Inflammatory macrophage (primary cell): ENCODE data around the gene INHBB.
A peak's percentile ranks its signal among the peaks of the same experiment; 100 is the strongest.

Experiments used
- DNase-seq, 2 donors: peaks; one replicate each; pipeline ENCODE4 v3.0.0-alpha.2; 2020 to 2022

Gene INHBB

DNA sequence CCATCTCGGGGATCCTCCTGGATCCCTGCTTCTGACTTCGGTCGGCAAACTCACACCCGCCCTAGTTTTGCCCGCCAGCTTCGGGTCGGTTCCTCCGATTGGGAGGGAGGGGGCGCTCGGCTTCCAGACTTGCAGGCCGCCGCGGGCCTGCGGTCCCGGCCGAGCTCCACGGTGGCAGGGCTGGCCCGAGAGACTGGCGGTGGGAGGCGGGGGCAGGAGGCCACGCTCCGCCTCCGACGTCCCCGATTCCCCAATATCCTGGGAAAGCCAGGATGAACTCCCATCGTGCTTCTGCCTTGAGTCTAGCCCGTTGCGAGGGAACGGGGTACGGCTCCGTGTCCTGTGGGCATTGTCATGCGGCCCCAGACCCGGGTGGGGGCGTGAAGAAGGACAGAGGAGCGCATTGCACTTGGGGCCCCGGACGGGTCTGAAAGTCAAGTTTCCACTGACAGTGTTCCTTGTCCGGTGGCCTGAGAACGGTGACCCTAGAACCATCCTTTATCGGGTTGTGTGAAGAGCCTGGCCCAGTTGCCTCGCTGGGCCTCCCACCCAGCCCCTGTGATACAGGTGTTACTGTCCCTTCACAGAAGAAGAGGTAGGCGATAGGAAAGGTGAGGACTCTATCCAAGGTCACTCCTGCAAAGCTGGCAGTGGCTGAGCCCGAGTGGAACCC lies 2.4 kb upstream of the INHBB start:
- peak; percentile 25 to 54 for DNase-seq

DNA sequence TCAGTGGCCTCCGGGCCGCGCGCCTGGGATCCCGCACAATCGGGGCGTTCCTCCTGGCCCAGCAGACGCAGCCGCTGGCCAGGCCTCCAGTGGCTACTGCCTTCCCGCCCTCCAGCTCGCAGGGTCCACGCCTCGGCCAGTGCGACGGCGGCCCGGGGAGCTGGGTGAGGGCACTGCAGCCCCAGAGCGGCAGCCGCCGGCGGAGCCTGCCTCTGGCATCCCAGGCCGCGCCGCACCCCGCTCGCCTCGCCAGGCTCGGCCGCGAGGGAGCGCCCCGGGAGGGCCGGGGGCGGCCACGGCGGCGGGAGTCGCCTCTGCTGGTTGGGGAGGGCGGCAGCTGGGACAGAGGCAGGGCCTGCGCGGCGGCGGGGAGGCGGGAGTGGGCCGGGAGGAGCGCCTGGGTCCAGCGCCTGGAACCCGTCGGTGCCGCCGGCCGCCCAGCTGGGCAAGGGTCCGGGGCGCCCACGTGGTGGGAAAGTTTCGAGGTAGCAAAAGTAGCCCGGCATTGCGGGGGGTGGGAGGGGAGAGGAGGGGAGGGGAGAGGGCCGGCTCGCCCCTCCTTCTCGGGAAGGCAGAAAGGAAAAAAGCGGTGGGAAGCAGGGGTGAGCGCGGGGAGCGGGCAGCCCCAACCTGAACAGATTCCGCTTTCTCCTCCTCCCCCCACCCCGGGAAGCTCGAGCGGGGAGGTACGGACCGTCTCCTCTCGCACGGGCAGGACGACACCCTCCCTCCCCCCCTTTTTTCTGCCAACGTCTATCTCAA lies 1.5 kb upstream of the INHBB start:
- DNase-seq = no peak

DNA sequence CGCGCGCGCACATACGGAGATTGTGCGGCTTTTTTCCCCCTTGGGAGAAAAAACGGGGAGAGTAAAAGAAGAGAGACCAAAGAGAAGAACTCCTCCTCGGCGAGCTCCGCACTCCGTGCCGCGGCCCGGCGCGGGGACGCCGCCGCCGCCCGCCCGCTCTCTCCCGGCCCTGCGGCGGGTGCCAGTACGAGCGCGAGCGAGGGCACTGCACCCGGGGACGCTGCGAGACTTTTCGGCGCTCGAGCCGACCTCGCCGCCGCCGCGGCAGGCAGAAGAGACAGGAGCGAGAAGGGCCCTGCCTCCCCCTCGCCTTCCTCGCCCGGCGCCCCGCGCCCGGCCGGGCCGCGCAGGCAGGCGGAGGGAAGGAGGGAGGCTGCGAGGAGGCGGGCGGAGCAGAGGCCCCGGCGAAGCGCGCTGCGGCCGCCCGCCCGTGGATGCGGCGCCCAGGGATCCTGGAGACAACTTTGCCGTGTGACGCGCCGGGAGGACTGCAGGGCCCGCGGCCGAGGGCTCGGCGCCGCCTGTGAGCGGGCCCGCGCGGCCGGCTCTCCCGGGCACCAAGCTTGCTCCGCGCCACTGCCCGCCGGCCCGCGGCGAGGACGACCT lies 857 bp upstream of the INHBB start:
- DNase-seq = no peak

DNA sequence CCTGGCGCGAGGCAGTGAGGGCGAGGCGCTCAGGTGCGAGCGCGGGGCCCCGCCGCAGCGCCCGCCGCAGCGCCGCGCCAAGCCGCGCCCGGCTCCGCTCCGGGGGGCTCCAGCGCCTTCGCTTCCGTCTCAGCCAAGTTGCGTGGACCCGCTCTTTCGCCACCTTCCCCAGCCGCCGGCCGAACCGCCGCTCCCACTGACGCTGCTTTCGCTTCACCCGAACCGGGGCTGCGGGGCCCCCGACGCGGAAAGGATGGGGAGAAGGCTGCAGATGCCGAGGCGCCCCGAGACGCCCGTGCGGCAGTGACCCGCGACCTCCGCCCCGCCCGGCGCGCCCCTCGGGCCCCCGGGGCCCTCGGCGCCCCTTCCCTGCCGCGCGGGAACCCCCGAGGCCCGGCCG lies 328 bp upstream of the INHBB start:
- DNase-seq = no peak

DNA sequence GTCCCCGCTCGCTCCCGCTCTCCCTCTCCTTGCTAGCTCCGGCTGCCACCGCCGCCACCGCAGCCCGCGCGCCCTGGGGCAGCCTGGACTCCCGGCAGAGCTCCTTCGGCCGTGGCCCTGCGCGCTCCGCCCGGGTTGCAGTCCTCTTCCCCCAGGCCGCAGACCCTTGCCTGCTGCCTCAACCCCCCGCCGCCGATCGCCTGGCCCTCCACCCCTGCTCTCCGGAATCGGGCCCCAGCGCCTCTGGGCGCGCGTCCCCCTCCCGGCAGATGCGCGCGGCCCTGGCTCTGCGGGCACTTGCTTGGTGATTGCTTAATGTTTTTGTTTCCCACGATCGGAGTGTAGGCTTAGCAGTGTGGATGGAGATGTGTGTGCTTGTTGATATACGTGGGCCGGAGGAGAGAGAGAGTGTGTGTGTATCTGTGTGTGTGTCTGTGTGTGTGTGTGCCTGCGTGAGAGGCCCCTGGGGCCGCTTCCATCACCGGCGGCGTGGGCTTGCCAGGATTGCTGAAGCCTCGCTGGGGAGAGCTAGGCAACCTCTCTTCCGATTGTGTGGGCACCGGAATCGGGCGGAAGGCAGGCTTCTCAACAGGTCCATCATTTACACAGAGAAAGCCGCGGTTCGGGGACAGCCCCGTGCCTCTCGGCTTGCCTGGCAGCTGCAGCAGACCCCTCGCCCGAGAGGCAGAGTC lies 877 bp downstream of the INHBB start:
- DNase-seq = no peak

DNA sequence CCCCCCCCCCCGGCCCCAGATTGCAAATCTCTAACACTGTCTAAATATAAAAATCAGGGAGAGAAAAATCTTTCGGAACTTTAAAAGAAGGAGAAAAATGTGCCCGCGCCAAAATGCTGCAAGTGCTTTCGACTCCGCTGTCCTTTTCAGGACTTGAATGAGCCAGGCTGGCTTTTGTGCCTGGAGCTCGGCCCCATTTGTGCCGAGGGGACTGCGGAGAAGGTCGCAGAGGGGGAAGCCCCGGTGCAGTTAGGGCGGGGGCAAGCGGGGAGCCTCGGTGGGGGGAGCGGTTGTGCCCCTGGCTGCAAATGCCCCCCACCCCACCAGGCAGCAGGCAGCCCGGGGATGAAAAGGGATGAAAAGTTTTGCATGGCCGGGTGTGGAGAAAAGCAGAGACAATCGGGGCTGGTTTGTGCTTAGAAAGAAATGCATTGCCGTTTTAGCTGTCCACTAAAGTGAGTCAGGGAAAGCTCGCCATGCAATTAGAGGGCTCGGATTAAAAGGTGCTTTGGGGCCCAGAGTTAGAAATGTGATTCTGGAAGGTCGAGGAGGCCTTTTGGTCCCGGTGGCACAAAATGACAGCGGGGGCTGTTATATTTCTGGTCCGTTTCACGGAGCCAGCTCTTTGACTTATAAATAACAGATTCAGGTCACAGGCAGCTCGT lies 1.6 kb downstream of the INHBB start:
- no peak for DNase-seq

DNA sequence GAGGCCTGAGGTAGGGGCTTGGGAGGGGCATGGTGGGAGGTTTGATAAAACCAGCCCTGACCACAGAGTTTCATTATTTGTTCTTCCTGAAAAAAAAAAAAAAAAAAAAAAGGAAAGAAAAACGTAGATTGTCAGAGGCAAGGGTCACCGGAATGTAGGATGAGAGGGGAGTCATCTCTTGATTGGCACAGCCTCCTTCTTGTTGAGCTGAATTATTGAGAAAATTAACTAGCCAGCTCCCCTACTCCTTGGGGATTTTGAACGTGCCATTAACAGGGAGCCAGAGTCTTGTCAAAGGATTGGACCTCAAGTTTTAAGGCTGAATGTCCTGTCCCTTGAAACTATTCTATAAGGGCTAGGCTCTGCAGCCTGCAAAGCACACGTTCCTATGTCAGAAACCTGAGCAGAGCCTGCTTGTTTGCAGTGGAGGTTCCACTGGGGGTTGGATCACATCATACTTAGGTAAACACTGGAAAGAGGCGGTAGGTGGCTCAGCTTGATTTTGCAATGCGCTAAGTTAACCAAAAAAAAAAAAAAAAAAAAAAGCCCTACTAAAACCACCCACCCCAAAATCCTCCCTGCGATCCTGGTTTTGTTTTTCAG lies 2.3 kb downstream of the INHBB start:
- no peak for DNase-seq

DNA sequence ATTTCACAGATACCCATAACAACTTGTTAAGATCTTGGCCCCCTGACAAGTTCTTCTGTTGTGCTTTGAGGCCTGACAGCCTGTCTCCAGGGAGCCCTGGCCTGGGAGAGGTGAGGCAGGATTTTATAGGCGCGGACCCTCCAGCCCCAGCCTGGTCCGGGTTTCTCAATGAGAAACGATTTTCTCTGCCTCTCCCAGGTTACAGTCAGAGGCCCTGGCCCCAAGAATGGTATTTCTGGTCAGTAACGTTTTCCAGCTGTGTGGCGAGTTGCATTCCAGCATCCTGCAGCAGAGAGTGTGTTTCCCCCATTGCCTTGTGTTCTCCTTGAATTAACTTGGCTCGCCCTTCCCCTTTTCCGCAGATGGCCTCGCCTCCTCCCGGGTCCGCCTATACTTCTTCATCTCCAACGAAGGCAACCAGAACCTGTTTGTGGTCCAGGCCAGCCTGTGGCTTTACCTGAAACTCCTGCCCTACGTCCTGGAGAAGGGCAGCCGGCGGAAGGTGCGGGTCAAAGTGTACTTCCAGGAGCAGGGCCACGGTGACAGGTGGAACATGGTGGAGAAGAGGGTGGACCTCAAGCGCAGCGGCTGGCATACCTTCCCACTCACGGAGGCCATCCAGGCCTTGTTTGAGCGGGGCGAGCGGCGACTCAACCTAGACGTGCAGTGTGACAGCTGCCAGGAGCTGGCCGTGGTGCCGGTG lies 3.0 kb downstream of the INHBB start:
- no peak for DNase-seq

DNA sequence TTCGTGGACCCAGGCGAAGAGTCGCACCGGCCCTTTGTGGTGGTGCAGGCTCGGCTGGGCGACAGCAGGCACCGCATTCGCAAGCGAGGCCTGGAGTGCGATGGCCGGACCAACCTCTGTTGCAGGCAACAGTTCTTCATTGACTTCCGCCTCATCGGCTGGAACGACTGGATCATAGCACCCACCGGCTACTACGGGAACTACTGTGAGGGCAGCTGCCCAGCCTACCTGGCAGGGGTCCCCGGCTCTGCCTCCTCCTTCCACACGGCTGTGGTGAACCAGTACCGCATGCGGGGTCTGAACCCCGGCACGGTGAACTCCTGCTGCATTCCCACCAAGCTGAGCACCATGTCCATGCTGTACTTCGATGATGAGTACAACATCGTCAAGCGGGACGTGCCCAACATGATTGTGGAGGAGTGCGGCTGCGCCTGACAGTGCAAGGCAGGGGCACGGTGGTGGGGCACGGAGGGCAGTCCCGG lies 3.5 kb downstream of the INHBB start:
- DNase-seq = no peak

DNA sequence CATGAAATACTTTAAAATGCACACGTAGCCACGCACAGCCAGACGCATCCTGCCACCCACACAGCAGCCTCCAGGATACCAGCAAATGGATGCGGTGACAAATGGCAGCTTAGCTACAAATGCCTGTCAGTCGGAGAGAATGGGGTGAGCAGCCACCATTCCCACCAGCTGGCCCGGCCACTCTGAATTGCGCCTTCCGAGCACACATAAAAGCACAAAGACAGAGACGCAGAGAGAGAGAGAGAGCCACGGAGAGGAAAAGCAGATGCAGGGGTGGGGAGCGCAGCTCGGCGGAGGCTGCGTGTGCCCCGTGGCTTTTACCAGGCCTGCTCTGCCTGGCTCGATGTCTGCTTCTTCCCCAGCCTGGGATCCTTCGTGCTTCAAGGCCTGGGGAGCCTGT lies 4.1 kb downstream of the INHBB start:
- DNase-seq = no peak

DNA sequence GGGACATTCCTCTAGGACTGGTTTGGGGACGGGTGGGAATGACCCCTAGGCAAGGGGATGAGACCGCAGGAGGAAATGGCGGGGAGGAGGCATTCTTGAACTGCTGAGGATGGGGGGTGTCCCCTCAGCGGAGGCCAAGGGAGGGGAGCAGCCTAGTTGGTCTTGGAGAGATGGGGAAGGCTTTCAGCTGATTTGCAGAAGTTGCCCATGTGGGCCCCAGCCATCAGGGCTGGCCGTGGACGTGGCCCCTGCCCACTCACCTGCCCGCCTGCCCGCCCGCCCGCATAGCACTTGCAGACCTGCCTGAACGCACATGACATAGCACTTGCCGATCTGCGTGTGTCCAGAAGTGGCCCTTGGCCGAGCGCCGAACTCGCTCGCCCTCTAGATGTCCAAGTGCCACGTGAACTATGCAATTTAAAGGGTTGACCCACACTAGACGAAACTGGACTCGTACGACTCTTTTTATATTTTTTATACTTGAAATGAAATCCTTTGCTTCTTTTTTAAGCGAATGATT lies 4.9 kb downstream of the INHBB start:
- DNase-seq = no peak

DNA sequence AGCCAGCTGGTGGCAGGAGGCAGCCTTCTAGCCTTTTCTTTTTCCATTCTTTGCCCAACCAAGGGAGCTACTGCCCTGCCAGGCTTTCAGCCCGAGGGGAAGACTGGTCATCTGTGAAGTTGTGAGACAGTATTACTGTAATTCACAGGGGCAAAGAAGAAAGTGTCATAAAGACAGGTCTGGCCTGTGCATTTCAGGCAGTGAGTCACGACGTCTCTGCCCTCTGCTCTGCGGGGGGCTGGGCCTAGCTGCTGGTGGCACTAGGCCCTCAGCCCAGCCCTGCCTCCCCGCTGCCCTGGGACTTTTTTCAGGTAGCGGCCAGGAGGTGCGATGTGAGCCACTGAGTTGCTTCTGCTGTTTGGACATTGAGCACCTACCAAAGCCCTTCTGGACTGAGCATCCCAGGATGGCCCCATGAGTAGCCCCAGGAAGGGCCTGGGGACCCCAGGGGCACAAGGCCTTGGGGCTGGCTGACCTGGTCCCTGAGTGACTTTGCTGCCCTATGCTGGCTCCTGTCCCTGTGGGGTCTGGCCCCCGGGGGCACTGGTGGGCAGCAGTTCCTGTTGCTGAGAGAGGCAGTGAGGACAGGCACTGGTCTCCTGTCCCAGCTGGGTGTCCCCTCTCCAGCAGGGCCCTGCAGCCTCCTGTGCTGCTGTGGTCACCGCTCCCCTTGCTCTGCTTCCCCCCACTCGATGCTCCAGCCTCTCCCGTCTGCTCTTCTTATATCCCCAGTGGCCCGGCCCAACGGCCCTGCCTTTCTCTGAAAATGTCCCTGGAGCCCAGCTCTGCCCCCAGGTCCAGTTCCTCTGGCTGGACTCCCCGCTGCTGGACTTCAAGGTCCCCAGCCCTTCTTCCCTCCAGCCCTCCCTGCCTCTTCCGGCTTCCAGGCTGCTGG lies 7.0 kb downstream of the INHBB start:
- no peak for DNase-seq

DNA sequence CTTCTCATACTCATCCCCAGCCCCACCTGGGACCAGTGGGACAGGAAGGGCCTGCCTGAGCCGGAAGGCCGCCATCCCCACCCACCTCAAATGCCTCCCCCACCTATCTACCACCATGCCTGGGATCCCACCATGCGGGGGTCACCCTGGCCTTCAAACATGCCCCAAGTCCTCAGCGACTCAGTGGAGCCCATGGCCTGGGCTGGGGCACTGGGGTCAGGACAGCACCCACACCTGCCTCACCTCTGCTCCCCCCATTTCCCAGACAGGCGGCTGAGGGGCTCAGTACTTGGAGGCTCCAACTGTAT lies 7.6 kb downstream of the INHBB start:
- DNase-seq = no peak

DNA sequence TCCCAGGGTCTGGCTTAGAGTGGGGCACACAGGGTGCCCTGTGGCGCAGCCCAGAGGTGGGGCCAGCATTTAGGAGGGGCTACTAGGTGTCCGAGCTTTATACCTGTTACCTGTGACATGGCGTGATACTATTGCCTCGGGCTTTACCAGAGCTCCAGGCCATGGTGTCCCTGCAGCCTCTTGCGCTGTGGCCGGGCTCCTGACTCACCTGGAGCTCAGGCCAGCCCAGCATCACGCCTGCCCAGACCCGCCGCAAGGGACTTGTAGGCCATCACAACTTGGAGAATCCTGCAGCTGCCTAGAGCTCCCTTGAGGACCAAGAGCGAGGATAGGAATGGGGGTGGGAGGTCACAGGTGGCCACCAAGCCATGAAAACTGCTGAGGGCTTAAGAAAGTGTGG lies 8.0 kb downstream of the INHBB start:
- DNase-seq = no peak

DNA sequence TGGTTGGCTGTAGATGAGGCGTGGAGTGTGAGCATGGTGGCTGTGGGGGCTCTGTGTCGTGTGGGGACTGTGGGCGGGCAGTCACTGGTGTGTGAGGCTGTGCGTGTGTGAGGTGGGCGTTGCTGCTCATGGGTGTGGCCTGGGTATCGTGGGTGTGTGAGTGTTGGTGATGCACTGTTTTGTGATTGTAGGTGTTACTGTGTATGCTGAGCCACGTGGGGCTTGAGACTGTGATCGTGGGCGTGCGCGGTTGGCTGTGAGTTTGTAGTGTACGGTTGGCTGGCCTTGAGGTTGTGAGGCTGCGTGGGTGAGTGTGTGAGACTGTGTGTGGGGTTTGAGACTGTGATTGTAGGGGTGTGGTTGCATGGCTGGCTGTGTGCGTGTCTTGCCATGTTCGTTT lies 8.5 kb downstream of the INHBB start:
- DNase-seq = no peak

DNA sequence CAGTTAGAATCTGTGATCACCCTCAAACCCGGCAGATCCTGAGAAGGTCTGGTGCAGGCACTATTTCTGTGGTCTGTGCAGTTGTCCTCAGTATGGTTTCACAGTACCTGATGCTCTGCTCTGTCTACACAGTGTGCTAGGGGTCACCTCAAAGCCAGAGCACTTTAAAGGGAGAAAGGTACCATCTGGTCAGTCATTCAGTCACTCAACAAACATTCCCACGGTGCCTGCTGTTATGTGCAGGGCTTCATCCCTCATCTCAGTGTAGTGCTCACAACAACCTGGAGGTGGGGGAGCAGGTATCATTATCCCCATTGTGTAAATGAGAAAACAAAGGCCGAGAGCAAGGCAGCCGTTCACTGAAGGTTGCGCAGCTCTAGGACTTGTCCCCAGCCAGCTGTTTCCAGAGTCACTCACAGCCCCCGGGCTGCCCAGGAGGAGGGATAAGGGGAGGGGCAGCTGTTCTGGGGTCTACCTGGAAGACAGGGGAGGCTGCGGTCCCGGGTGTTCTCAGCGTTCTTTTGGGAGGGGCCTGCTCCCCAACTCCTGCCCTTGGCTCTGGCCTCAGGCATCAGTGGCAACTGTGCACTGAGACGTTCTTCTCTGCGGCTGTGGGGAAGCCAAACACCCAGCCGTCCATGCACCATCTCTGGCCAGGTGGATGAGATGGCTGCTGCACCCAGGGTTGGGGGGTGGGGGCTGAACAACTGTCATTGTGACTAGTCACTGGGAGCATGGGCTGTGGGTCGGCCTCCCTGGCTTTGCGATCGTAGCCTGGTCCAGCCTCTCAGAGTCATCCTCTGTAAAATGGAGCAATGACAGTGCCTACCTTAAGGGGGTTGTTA lies 9.2 kb downstream of the INHBB start:
- no peak for DNase-seq

DNA sequence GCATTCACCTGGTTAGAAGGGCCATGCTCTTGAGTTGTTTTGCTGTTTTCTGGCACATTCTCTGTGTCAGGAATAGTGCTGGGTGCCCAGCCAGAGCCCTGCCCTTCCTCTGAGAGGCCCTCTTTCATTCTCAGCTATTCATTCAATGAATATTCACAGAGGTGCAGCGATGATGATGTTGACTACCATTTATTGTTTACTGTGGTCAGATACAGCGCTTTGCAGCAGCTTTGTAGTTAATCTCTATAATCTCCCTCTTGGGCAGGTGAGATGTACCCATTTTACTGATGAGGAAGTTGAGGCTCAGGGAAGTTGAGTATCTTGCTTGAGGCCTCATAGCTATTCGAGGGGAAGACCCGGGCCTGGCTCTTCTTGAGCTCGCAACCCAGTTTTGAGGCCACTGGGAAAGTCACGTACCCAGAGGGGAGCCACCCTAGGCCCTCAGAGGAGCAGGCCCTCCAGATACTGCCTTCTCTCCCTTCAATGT lies 9.9 kb downstream of the INHBB start:
- DNase-seq = no peak

DNA sequence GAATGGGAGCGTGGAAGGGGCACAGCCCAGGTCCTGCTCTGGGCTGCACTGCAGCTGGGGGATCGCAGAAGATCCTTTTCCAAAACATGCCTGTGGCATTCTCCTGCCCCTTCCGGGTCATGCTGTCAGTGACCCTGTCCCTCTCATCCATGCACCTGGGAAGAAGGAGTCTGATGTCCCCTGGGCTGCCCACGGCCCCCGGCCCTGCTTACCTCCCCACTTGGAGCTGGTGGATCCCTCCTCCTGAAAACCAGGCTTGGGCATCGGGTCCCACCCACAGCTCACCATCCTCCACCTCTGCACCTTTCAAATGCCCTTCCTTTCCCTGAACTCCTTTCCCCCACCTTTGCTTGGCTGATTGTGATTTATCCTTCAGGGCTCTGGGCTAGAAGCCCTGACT lies 11.8 kb downstream of the INHBB start:
- DNase-seq = no peak

DNA sequence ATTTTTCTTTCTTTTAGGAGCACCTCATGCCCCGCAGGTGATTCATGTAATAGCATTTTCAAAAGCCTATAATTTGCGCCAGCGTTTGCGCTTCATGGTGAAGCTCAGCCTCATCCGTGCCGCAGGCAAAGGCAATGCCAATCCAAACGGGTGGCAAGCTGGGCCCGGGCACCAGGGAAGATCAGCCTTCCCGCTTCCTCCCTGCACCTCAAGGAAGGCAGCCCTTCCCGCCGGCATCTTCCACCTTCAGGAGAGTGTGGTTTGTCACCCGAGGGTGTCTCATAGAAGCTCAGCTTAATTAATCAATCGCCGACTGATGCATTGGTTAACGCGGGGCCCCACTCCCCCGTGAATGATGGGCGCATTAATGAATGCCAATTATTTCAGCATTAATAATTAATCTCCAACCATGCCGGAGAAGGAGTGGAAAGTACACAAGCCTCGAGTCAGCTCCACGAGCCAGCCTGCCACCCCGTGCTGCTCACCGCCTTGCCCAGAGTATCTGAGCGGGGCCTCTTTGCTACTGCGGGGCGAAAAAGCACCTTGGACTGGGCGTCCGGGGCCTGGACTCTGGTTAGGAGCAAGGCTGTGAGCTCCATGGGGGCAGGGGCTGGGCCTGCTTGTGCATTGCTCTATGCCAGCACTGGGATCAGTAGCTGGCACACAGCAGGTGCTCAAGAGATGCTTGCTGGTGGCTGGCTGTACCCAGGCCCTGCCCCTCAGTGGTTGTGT lies 13.0 kb downstream of the INHBB start:
- DNase-seq = no peak
